ENCODE data around the gene MUC5B.

GRCh38 chr11:1204381-1205101 is 18.3 kb upstream of the MUC5B start:
- TF ChIP-seq POLR2AphosphoS5 (IDR thresholded peaks at IDR 0.05; ENCODE audit: low read depth, low read length) (no peak), TAF1 (IDR thresholded peaks at IDR 0.05; ENCODE audit: borderline replicate concordance, insufficient read depth, low read length) (no peak), REST (IDR thresholded peaks at IDR 0.05; ENCODE audit: insufficient read depth in 1 of 2, low read depth in 2 of 2, low read length in 2 of 2) (no peak), SIN3A (IDR thresholded peaks at IDR 0.05; ENCODE audit: borderline replicate concordance, insufficient read depth, low read length) (no peak), FOXP2 (optimal IDR thresholded peaks at IDR 0.05; ENCODE audit: borderline replicate concordance, extremely low read depth, extremely low read length, insufficient read depth) (no peak)
